HG03432 (cell line): ENCODE data around the gene EIF2A.
A peak's percentile ranks its signal among the peaks of the same experiment; 100 is the strongest.
"Not testable (repeated sequence)": the region's sequence is repeated elsewhere in the genome, so short reads cannot be mapped to it uniquely, and the experiment has no call there.

Experiments used
- ATAC-seq: cut with Tn5 transposase; IDR thresholded peaks from one replicate; pipeline ENCODE4 v1.9.1; 2021; ENCODE audit warnings: mild to moderate bottlenecking, moderate library complexity; ENCODE audit not compliant: unreplicated experiment

The EIF2A gene

DNA sequence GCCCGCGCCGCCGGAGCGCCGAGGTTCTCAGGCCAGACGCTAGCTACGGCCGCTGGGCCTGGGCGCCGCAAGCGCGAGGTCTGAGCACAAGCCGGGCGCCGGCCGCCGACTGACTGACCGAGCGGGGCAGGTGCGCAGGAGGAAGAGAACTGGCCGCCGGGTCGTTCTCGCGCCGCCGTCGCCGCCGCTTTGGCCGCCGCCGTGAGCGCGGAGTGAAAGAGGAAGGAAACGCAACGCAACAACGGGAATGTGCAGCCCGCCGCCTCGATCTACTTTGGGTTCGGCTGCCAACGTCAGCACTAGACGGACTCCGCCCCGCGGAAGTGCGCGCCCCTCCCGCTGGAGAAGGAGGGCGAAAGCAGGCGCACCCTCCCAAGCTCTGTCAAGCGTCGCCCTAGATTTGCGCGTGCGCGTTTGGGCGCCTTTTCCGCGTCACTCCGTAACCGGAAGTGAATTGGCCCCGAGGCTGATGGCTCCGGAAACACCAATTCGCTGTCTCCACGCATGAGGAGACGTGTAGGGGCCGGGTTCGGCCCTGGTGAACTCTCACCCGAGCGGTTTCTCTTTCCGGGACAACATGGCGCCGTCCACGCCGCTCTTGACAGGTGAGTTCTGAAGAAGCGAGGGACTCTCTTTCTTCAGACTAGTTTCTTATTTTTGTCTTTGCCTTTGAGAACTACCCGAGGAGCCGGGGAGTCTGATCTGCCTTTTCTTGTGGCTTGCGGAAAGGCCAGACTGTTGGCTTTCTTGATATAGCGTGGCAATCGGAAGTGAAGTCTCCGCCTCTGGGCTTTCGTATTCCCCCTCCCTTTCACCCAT lies at the start of gene EIF2A, which contains the start of gene SERP1:
Gene EIF2A (plus strand): TSS at position 562 of the 819 bp plus-strand sequence. CDS start 16 bp downstream, at position 578.
Gene SERP1 (minus strand): TSS at position 271 of the 819 bp plus-strand sequence. CDS start 361 bp downstream, outside the sequence.
- ATAC-seq: peak; percentile 92

GRCh38 chr3:150497956-150498355 lies 48.6 kb upstream of the EIF2A start:
- ATAC-seq: no peak

GRCh38 chr3:150500960-150501359 lies 45.6 kb upstream of the EIF2A start:
- ATAC-seq: not testable (repeated sequence)

GRCh38 chr3:150503402-150504099 lies 43.0 kb upstream of the EIF2A start:
- no peak for ATAC-seq

DNA sequence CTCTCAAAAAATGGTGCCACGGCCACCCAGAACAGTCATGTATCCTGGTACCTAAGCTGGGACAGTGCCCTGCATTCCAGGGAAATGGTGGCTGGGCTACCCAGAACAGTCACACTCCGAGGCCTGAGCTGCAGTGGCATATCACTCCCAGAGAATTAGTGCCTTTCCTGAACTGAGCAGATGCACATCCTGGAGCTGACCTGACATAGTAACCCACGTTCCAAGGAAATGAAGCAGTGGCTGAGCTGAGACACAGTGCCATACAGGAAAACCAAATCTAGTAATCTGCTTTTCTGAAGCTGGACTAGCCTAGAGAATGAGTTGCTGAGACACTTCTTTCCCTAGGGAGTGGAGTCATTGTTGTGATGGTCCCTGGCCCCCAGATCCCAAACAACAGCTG lies 42.1 kb upstream of the EIF2A start:
- no peak for ATAC-seq

DNA sequence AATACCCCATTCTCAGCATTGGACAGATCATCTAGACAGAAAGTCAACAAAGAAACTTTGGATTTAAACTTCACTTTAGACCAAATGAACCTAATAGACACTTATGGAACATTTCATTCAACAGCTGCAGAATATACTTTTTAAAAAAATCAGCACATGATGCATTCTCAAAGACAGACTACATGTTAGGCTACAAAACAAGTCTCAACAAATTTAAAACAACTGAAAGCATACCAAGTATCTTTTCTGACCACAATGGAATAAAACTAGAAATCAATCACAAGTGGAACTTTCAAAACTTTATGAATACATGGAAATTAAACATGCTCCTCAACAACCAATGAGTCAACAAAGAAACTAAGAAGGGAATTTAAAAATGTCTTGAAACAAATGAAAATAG lies 38.2 kb upstream of the EIF2A start:
- ATAC-seq: no peak

GRCh38 chr3:150509780-150510179 lies 36.8 kb upstream of the EIF2A start:
- no peak for ATAC-seq

GRCh38 chr3:150511122-150511821 lies 35.3 kb upstream of the EIF2A start:
- ATAC-seq: no peak

- no peak for ATAC-seq
These were observed 31.4 kb upstream of the EIF2A start for GRCh38 chr3:150515210-150515609.

DNA sequence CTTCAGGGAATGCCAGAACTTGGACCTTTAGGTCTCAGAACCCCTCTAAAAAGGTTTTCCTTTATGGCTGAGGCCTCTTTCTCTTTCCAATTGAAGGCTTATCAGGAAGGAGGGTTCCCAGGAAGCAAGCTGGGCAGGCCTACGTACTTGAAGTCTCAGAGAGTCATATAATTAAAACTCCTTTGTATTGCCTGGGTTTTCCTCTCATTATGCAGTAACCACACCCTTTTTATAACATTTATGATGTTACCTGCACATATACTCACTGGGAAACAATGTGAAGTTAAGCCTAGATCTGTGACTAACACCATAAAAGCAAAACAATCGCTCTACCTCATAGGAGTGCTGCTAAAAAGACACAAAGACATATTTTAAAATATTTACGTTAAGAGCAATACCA lies 27.6 kb upstream of the EIF2A start:
- ATAC-seq: no peak

DNA sequence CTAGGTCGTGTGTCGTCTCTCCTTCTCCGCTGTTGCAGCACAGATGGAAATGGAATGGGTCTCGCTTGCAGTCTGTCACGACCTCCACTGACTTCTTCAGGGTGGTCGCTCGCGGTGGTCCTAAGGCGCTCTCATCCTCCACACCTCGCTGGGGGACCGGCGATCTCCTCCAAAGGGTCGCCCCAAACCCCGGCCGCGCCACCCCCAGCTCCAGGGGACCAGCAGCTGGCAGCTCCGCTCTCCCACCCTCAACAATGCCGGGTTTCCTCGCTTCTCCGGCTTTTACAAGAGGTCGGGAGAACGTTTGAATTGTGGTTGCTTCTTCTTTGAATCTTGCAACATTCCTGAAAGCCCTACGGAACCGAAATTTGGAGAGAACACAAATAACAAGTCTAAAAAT lies 26.2 kb upstream of the EIF2A start:
- no peak for ATAC-seq

- no peak for ATAC-seq
These were observed 25.1 kb upstream of the EIF2A start for GRCh38 chr3:150521463-150521862.

DNA sequence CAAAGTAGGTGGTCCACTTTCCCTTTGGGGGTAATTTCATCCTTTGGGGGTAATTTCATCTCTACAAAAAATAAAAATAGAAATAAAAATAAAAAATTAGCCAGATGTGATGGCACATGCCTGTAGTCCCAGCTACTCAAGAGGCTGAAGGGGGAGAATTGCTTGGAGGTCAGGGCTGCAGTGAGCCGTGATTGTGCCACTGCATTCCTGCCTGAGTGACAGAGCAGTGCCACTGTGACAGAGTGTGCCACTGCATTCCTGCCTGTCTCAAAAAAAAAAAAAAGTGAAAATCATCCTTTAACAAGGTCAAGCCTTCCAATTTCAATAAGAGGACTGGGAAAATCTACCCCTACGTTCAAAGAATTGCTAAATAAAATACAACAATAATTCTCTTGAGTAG lies 23.0 kb upstream of the EIF2A start:
- no peak for ATAC-seq

DNA sequence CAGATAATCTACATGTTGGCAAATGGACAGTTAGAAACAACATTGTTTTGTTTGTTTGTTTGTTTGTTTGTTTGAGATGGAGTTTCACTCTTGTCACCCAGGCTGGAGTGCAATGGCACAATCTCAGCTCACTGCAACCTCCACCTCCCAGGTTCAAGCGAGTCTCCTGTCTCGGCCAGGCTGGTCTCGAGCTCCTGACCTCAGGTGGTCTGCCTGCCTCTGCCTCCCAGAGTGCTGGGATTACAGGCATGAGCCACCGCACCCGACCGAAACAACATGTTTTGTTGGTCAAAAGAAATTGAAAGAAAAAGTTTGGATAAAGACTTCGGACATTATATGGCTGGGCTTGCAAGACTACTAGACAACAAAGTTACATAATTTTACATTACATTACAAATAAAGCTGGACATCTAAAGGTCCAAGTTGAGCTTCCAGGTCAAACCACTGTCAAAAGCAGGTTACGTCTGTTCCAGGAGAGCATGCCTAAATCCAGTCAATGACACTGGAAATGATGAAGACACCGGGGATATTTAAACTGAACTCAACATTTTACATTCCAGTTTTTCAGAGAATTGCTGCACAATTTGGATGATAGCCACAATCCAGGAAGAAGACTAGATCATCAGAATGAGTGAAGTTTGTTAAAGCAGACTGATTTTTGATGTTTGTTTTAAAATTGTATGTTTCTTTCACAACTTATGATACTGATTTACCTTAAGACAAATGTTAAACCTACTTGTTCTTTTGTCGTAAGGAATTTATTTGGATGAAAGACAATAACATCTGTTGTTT lies 18.9 kb upstream of the EIF2A start:
- ATAC-seq: no peak

GRCh38 chr3:150528354-150528797 lies 18.2 kb upstream of the EIF2A start:
- ATAC-seq: no peak

- no peak for ATAC-seq
These were observed 14.8 kb upstream of the EIF2A start for GRCh38 chr3:150531775-150532174.

DNA sequence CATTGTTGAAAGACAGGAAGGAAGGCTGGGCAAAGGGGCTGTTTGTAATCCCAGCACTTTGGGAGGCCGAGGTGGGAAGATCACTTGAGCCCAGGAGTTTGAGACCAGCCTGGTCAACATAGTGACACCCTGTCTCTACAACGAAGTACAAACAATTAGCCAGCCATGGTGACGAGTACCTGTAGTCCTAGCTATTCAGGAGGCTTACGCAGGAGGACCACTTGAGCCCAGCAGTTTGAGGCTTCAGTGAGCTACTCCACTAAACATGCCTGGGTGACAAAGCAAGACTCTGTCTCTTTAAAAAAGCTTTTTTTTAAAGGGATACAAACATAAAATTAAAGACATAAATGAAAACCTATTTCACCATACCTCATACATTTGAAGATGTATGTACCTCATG lies 11.4 kb upstream of the EIF2A start:
- ATAC-seq: no peak

GRCh38 chr3:150538324-150539208 lies 8.0 kb upstream of the EIF2A start:
- no peak for ATAC-seq

- ATAC-seq: no peak
These were observed 6.3 kb upstream of the EIF2A start for GRCh38 chr3:150540297-150540696.

- no peak for ATAC-seq
These were observed 5.6 kb upstream of the EIF2A start for GRCh38 chr3:150540991-150541390.
